NCI-H2081 treated with DMSO at 0.1 percent for 48 hours (cell line): ENCODE data around the gene NMNAT2.

Source experiments
- DNase-seq: peaks from one replicate; lab custom pipeline; 2025; lab: John Stamatoyannopoulos, UW

Gene NMNAT2

GRCh38 chr1:183310753-183311479 lies 107.3 kb downstream of the NMNAT2 start:
- DNase-seq, result no peak

GRCh38 chr1:183308719-183309118 lies 109.5 kb downstream of the NMNAT2 start:
- DNase-seq, result no peak

- DNase-seq, result no peak
Observed at GRCh38 chr1:183306317-183307042, 111.7 kb downstream of the NMNAT2 start.

GRCh38 chr1:183304440-183305107 lies 113.6 kb downstream of the NMNAT2 start:
- peak; percentile 33 for DNase-seq

DNA sequence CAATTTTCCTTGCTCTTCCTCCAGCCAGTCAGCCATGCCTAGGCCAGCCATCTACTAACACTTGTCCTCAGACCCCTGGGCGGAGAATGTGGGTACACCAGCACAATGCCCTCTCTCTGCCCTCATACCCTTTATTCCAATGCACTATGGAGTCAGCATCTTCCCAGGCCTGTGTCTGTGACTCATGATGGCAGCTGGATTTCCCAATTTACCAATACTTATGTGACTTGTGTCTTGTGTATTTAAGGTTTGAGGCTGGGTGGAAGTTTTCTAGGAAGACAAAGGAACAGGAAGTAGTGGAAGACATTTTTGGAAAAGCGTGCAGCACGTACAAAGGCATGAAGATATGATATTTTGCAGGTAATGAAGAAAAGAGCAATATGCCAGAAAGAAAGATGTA lies 114.3 kb downstream of the NMNAT2 start:
- DNase-seq, result no peak

DNA sequence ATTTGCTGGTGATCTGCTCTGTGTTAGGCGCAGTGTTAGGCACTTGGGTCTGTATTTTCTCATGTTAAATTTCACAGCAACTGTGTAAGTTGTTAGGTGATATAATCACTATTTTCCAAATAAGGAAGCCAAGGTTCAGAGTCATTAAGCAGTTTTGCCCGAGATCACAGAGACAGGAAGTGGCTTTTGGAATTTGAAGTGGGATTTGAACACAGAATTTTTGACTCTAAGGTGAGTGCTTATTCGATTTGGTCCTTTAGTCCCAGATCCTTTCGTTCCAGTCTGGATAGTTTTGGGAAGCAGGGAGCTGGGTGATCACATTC lies 114.9 kb downstream of the NMNAT2 start:
- DNase-seq, result no peak

DNA sequence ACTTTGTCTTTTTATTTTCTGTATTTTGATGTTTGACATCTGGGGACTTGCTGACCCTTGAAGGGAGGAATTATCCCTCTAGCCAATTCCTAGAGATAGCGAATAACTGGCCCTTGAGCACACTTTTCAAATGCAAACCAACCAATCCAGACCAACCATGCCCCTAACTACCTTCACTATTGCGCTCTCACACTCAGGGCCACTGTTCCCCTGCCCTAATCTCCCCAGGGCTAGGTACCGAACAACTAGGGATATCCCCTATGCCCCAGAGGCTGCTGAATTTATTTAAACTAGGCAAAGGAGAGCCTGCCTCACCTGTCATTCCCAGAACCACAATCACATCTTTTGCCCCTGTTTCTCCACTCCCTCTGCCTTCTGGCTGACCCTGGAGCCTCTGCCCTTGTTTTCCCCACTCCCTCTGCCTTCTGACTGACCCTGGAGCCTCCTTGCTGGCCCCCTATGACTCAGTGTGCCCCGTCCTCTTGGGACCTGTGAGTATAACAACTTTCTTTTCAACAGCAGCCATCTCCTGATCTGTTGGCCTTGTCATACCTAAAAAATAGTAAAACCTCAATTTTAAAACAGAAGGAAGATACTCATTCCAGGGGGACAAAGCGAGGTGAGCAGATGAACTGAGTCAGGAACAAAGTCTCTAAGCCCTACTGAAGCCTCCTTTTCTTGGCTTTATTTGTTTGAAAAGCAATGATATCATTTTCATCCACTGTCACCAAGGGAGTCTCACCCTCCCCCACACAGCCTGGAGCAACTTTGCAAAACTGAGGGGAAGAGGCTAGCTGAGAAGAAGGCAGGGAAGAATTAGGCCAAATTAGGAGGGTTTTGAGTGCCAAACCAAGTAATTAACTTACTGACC lies 115.5 kb downstream of the NMNAT2 start:
- DNase-seq, result no peak

DNA sequence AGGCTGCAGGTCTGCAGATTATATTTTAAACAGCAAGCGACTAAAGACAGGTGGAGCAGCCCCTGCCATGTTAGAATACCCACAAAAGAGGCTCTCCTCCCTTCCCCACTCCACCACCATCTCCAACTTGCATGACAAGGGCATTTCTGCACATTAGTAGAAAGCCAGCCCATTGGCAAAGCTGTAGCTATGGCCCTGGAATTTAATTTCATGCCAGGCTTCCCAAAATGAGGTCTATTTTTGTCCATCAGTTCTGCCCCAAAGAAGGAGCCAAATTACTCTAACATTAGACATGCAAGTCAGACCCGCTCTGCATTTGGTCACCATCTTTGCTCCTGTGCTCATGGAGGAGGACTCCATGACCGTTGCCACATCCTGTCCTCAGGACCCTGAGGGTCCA lies 116.9 kb downstream of the NMNAT2 start:
- no peak for DNase-seq

GRCh38 chr1:183300828-183301227 lies 117.4 kb downstream of the NMNAT2 start:
- DNase-seq, result no peak

GRCh38 chr1:183300395-183300794 lies 117.8 kb downstream of the NMNAT2 start:
- DNase-seq, result no peak

DNA sequence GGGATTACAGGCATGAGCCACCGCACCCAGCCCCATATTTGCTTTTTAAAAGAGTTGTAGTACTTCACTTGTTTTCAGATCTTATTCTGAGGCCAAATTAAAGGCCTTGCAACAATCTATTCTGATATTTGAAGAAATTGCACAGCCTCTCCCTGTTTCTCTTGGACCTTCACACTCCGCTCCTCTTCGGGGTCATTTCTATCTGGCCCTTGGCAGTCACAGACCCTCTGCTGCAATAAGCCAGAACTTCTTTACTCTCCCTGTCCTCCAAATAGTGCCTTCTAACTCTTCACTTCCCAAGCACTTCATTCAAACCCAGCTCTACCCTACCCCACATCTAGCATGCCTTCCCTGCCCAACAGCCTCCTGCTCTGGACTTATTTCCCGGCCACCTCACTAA lies 121.4 kb downstream of the NMNAT2 start:
- DNase-seq, result no peak

- no peak for DNase-seq
Observed at GRCh38 chr1:183295521-183295920, 122.7 kb downstream of the NMNAT2 start.

DNA sequence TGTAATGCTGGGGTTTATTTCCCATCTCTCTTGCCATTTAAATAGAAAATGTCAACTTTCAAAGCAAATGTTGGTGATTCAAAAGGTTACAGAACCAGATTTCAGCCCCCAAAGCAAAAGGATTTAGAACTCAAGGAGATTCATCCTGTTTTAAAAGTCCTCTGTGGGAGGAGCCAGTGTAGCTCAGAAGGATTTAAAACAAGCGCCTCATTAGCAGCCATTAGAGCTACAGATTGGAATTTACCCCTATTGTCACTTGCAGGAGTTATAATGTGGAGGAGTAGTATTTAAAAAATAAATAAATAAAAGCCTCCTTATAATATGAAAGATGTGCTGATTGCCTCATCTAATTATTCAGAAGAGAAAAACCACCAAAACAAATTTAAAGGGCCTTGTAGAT lies 124.3 kb downstream of the NMNAT2 start:
- DNase-seq, result no peak

DNA sequence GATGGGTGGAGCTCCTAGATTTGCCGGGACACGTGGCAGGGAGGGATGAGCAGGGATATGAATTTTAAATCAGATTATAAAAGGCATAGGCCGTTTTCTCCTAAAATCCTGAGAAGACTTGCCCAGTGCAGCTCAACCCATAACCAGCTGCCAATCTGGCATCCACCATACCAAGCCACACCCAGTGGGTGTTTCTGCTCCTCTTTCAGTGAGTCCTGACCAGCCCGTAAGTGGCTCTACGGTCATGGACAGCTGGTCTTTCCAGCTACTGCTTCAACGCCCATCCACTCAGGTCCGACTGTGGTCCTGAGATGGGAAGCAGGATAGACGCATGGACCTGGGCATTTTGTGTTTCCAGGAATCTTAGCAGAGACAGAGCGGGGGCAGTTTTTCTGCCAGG lies 124.9 kb downstream of the NMNAT2 start:
- no peak for DNase-seq

DNA sequence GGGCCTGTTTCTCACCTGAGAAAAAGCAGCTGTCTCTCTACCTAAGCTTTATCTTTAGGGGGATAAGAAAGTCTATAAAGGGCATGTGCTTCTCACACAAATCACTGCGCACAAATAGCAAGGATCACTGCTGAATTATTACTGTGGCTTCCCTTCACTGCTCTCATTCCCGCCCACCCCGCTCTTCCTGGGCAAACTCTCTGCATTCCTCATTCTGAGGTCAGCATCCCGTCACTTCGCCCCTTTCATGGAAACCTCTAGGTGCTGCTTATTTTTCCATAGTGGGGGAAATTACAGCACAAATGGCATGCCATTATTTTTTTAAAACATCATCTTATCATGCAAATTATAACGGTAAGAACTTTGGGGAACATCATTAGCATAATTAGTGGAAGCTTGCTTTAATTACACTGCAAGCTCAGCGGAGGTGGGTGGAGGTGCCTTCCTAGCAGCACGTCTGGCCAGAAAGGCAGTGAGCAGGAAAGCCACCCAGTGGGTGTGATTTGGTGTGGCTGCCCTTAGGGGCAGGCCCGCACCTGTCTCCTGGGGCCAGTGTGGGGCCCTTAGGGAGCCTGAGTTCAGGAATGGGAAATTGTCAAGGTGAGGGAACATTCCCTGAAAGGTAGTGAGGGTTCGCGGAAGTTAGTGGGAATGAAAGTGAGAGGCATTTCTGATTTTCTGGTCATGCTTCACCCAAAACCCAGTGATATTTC lies 126.2 kb downstream of the NMNAT2 start:
- DNase-seq, result no peak

DNA sequence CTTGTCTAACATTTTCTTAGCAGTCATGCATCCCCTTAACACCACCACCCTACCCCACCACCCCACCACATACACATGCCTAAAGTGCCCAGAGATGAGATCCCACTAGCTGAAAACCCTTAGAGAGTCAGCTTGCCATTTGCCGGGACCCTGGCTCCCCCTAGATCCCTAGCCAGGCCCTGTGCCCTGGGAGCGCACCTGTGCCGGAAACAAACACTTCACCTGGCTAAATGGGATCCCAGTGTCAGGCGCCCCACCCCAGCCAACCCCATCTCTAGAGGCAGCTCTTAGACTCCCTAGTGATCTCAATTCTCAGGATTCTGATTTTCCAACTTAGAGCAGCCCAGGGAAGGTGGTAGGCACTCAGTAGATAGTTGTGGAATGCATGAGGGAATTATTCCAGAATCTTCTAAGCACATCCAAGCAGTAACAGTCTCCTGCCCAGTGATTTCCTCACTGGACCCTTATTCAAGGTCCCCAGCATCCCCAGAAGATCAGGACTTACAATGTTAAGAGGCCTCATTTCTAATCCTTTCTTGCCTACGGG lies 126.9 kb downstream of the NMNAT2 start:
- no peak for DNase-seq

DNA sequence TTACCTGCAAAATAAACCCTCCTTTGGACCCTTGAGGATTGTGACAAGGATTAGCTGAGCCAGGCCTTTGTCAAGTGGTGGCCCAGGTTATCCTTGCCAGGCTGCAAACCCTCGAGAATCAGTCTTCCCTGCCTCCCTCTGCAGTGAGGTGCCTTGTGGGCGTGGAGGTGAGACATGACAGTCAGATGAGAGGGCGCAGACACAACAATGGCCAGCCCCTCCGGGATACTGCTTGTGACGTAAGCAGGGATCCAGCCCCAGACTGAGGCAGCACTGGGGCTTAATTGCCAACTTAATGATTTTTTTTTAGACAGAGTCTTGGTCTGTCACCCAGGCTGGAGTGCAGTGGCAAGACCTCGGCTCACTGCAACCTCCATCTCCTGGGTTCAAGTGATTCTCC lies 127.6 kb downstream of the NMNAT2 start:
- DNase-seq, result no peak

- no peak for DNase-seq
Observed at GRCh38 chr1:183289051-183289496, 129.1 kb downstream of the NMNAT2 start.

DNA sequence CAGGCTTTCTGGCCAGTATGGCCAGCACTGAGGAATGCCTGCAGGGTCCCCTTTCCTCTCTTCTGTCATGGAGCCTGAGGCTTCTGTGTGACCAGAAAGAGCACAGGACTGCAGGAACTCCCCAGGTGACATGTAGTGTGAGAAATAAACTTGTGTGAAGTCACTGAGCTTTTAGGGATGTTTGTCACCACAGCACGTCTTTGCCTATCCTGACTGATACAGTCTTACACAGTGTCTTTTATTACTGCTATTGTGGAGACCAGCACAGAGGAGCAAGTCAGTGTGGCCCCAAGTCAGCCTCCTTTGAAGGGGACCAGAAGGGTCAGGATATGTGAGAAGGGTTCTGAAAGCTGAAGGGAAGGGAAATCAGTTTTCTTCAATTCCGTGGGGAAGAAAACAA lies 129.6 kb downstream of the NMNAT2 start:
- DNase-seq, result no peak

DNA sequence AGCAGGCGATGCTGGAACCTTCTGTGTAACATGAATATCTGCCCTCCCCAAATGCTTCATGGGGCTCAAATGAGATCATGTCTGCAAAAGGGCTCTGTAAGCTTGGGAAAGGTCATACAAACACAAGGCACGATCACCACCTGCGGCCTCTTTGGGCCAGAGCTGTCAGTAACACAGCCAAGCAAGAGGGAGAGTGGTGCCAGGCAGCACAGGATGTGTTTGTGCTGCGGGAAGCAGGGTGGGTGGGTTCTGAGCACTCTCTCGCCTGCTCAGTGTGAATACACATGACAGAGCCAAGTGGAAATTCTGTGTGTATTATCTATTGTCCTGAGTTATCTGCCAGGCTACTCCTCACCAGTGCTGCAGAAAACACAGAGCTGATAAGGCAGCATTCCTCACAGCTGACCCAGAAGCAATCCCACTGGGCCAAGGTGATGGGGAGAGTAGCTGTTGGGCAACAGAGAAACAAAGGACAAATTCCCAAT lies 130.9 kb downstream of the NMNAT2 start:
- no peak for DNase-seq

DNA sequence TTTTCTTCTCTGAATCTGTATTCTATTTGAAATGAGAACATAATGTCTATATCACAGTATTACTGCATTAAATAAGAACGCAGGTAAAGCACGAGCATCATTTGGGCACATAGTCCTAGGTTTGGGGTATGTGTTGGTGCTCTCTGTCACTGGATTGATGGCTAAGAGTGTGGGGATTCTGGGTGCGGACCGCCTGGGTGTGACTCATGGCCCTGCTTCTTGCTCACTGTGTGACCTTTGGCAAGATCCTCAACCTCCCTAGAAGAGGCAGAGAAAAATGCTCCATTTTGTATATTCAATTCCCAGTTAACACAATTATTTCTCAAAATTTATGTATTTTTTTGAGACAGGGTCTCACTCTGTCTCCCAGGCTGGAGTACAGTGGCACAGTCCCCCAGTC lies 132.4 kb downstream of the NMNAT2 start:
- no peak for DNase-seq
